DMS53 treated with DMSO at 0.1 percent for 48 hours (cell line): ENCODE measurements around the gene MDFI.
A peak's percentile ranks its signal among the peaks of the same experiment; 100 is the strongest.

Experiments used
- DNase-seq: peaks from one replicate; lab custom pipeline; 2025; ENCODE audit not compliant: unreplicated experiment; lab: John Stamatoyannopoulos, UW

MDFI gene

GRCh38 chr6:41638002-41638934, at the start of gene MDFI:
MDFI (plus strand) TSS chr6:41638468; CDS start chr6:41638750, 282 bp downstream.
- DNase-seq: no peak

GRCh38 chr6:41589223-41589622, 49.0 kb upstream of the MDFI start:
- DNase-seq: no peak

GRCh38 chr6:41589636-41590622, 48.3 kb upstream of the MDFI start:
- DNase-seq: no peak

GRCh38 chr6:41591122-41591521, 47.1 kb upstream of the MDFI start:
- no peak for DNase-seq

GRCh38 chr6:41591859-41592502, 46.3 kb upstream of the MDFI start:
- DNase-seq: peak; percentile 50

GRCh38 chr6:41593406-41593805, 44.9 kb upstream of the MDFI start:
- DNase-seq: no peak

GRCh38 chr6:41593839-41594238, 44.4 kb upstream of the MDFI start:
- DNase-seq: no peak

GRCh38 chr6:41594326-41594725, 43.9 kb upstream of the MDFI start:
- no peak for DNase-seq

GRCh38 chr6:41594766-41595165, 43.5 kb upstream of the MDFI start:
- DNase-seq: no peak

- DNase-seq: no peak
These were observed 43.1 kb upstream of the MDFI start for GRCh38 chr6:41595166-41595565.

GRCh38 chr6:41596096-41596685, 42.1 kb upstream of the MDFI start:
- DNase-seq: no peak

GRCh38 chr6:41596807-41597206, 41.5 kb upstream of the MDFI start:
- no peak for DNase-seq

- no peak for DNase-seq
These were observed 40.8 kb upstream of the MDFI start for GRCh38 chr6:41597246-41598000.

- no peak for DNase-seq
These were observed 39.6 kb upstream of the MDFI start for GRCh38 chr6:41598670-41599014.

- DNase-seq: no peak
These were observed 39.0 kb upstream of the MDFI start for GRCh38 chr6:41599015-41599851.

GRCh38 chr6:41599852-41600445, 38.3 kb upstream of the MDFI start:
- no peak for DNase-seq

- DNase-seq: no peak
These were observed 37.6 kb upstream of the MDFI start for GRCh38 chr6:41600499-41601247.

GRCh38 chr6:41601248-41601549, 37.1 kb upstream of the MDFI start:
- no peak for DNase-seq
